ENCODE results near the gene MRPL40. TPM values are rescaled to one million over a fixed set of nuclear protein-coding genes. Genes with fewer than 3 reads are reported as not detected.
A peak's percentile ranks its signal among the peaks of the same experiment; 100 is the strongest.
"Not testable (repeated sequence)": the region's sequence is repeated elsewhere in the genome, so short reads cannot be mapped to it uniquely, and the experiment has no call there.

Gene MRPL40
- total and polyA plus RNA-seq, 4 donors: 13.9 to 38.1 (median 26.9) TPM

GRCh38 chr22:19430890-19431541 is 1.3 kb upstream of the MRPL40 start:
- WGBS, 2 donors: 0 to 1% methylated on average over 30 to 53 of the region's 53 CpGs
- Histone ChIP-seq H3K36me3 (ENCODE audit: control insufficient read depth in 1 of 2, insufficient read depth in 2 of 2, low read length in 1 of 2) (peaks cover 0 to 2% of the 10 kb centered on the region in 2 donors), H3K9me3 (ENCODE audit: control insufficient read depth, low read length) (no peaks in the 10 kb centered on the region), H3K4me1 (ENCODE audit: control insufficient read depth in 1 of 2, insufficient read depth in 2 of 2, low read length in 2 of 2) (no peaks in the 10 kb centered on the region), H3K27me3 (ENCODE audit: control insufficient read depth in 1 of 2, insufficient read depth in 2 of 2, low read length in 1 of 2) (no peaks in the 10 kb centered on the region), H3K27ac (ENCODE audit: low read depth in 1 of 2, low read length in 2 of 2) (peak overlapping the region in 1 of 2 donors; percentile 21), H3K4me3 (ENCODE audit: low read length in 2 of 2) (peak overlapping the region; percentile 98)
- DNase-seq: peak; percentile 61 to 80
- no peak for ATAC-seq (ENCODE audit: low FRiP score)
- intact Hi-C loops (cut with DNase I): loop anchor here (5.0 to 10.0 kb wide), 3 partner anchors 46 to 286 kb away; partner anchors contain the start of genes CDC45 (in 1 of the 2), ESS2 (in 1 of the 2), SLC25A1 (in 1 of the 2) and UFD1 (in 1 of the 2)

- peak within 1 kb of the TSS; percentile 30 to 89 for H3K27ac ChIP-seq (ENCODE audit: low read depth in 1 of 2, low read length in 2 of 2)
- H3K9me3 ChIP-seq (ENCODE audit: control insufficient read depth, low read length): no peaks in the 10 kb centered on the region
- peak within 1 kb of the TSS; percentile 98 for H3K4me3 ChIP-seq (ENCODE audit: low read length in 2 of 2)
- peaks cover 0 to 2% of the 10 kb centered on the region in 2 donors for H3K36me3 ChIP-seq (ENCODE audit: control insufficient read depth in 1 of 2, insufficient read depth in 2 of 2, low read length in 1 of 2)
- intact Hi-C loops (cut with DNase I): loop anchor here (1.0 to 10.0 kb wide), 6 partner anchors 16 to 287 kb away; partner anchors contain the start of genes CDC45 (in 2 of the 2), SLC25A1 (in 2 of the 2), UFD1 (in 2 of the 2) and C22orf39 (in 1 of the 2)
- peak; percentile 91 for ATAC-seq (ENCODE audit: low FRiP score)
- no peaks in the 10 kb centered on the region for H3K4me1 ChIP-seq (ENCODE audit: control insufficient read depth in 1 of 2, insufficient read depth in 2 of 2, low read length in 2 of 2)
- DNase-seq: peak; percentile 87 to 94
- no peaks in the 10 kb centered on the region for H3K27me3 ChIP-seq (ENCODE audit: control insufficient read depth in 1 of 2, insufficient read depth in 2 of 2, low read length in 1 of 2)
- WGBS, 2 donors: 0% methylated on average over 46 to 66 of the region's 66 CpGs
Observed at GRCh38 chr22:19431649-19432132, 654 bp upstream of the MRPL40 start, which contains the start of gene HIRA. TSS of gene HIRA (minus strand) at chr22:19431733. CDS start at chr22:19431476, 257 bp downstream.

GRCh38 chr22:19434401-19434800 is 2.1 kb downstream of the MRPL40 start:
- intact Hi-C loops (cut with DNase I): loop anchor here (5.0 to 10.0 kb wide), 3 partner anchors 43 to 290 kb away; partner anchors contain the start of genes CDC45 (in 1 of the 2), ESS2 (in 1 of the 2), SLC25A1 (in 1 of the 2) and UFD1 (in 1 of the 2)
- Histone ChIP-seq H3K4me1 (ENCODE audit: control insufficient read depth in 1 of 2, insufficient read depth in 2 of 2, low read length in 2 of 2) (no peaks in the 10 kb centered on the region), H3K27me3 (ENCODE audit: control insufficient read depth in 1 of 2, insufficient read depth in 2 of 2, low read length in 1 of 2) (no peaks in the 10 kb centered on the region), H3K4me3 (ENCODE audit: low read length in 2 of 2) (no peak overlapping the region), H3K27ac (ENCODE audit: low read depth in 1 of 2, low read length in 2 of 2) (no peak overlapping the region), H3K9me3 (ENCODE audit: control insufficient read depth, low read length) (no peaks in the 10 kb centered on the region), H3K36me3 (ENCODE audit: control insufficient read depth in 1 of 2, insufficient read depth in 2 of 2, low read length in 1 of 2) (peaks cover 0 to 2% of the 10 kb centered on the region in 2 donors)
- WGBS, 2 donors: 95 to 96% methylated on average over 7 of the region's 7 CpGs
- ATAC-seq (ENCODE audit: low FRiP score) (no peak), DNase-seq (no peak)

GRCh38 chr22:19434829-19435580 is 2.7 kb downstream of the MRPL40 start:
- peaks cover 0 to 2% of the 10 kb centered on the region in 2 donors for H3K36me3 ChIP-seq (ENCODE audit: control insufficient read depth in 1 of 2, insufficient read depth in 2 of 2, low read length in 1 of 2)
- DNase-seq: no peak
- intact Hi-C loops (cut with DNase I): loop anchor here (5.0 to 10.0 kb wide), 3 partner anchors 42 to 290 kb away; partner anchors contain the start of genes CDC45 (in 1 of the 2), ESS2 (in 1 of the 2), SLC25A1 (in 1 of the 2) and UFD1 (in 1 of the 2)
- H3K27ac ChIP-seq (ENCODE audit: low read depth in 1 of 2, low read length in 2 of 2): no peak overlapping the region
- ATAC-seq (ENCODE audit: low FRiP score): no peak
- WGBS, 2 donors: 78 to 81% methylated on average over 2 of the region's 2 CpGs
- H3K27me3 ChIP-seq (ENCODE audit: control insufficient read depth in 1 of 2, insufficient read depth in 2 of 2, low read length in 1 of 2): no peaks in the 10 kb centered on the region
- H3K4me3 ChIP-seq (ENCODE audit: low read length in 2 of 2): no peak overlapping the region
- no peaks in the 10 kb centered on the region for H3K9me3 ChIP-seq (ENCODE audit: control insufficient read depth, low read length)
- no peaks in the 10 kb centered on the region for H3K4me1 ChIP-seq (ENCODE audit: control insufficient read depth in 1 of 2, insufficient read depth in 2 of 2, low read length in 2 of 2)

- H3K36me3 ChIP-seq (ENCODE audit: control insufficient read depth in 1 of 2, insufficient read depth in 2 of 2, low read length in 1 of 2); H3K4me3 ChIP-seq (ENCODE audit: low read length in 2 of 2); H3K9me3 ChIP-seq (ENCODE audit: control insufficient read depth, low read length); H3K27me3 ChIP-seq (ENCODE audit: control insufficient read depth in 1 of 2, insufficient read depth in 2 of 2, low read length in 1 of 2); DNase-seq; ATAC-seq (ENCODE audit: low FRiP score); H3K27ac ChIP-seq (ENCODE audit: low read depth in 1 of 2, low read length in 2 of 2); H3K4me1 ChIP-seq (ENCODE audit: control insufficient read depth in 1 of 2, insufficient read depth in 2 of 2, low read length in 2 of 2): not testable (repeated sequence)
- intact Hi-C loops (cut with DNase I): loop anchor here in 1 of 2 donors (10.0 kb wide), 1 partner anchor 292 kb away; the partner anchor contains the start of gene ESS2
- WGBS, 2 donors: 90 to 91% methylated on average over 9 of the region's 9 CpGs
Observed at GRCh38 chr22:19436444-19437161, 4.3 kb downstream of the MRPL40 start.

DNA sequence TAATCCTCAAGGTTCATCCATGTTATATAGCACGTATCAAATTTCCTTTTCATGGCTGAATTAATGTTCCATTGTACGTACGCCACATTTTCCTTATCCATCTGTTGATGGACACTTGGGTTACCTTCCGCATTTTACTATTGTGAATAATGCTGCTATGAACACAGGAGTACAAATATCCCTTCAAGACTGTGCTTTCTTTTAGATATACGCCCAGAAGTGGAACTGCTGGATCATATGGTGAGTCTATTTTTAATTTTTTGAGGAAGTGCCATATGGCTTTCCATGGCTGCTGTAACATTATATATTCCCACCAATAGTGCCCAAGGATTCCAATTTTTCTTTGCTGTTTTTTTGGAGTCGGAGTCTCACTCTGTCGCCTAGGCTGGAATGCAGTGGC is 6.0 kb downstream of the MRPL40 start:
- DNase-seq (no peak), ATAC-seq (ENCODE audit: low FRiP score) (no peak)
- no peak overlapping the region for H3K27ac ChIP-seq (ENCODE audit: low read depth in 1 of 2, low read length in 2 of 2)
- no peak overlapping the region for H3K4me3 ChIP-seq (ENCODE audit: low read length in 2 of 2)
- no peaks in the 10 kb centered on the region for H3K9me3 ChIP-seq (ENCODE audit: control insufficient read depth, low read length)
- H3K4me1 ChIP-seq (ENCODE audit: control insufficient read depth in 1 of 2, insufficient read depth in 2 of 2, low read length in 2 of 2): no peaks in the 10 kb centered on the region
- peaks cover 0 to 2% of the 10 kb centered on the region in 2 donors for H3K36me3 ChIP-seq (ENCODE audit: control insufficient read depth in 1 of 2, insufficient read depth in 2 of 2, low read length in 1 of 2)
- H3K27me3 ChIP-seq (ENCODE audit: control insufficient read depth in 1 of 2, insufficient read depth in 2 of 2, low read length in 1 of 2): no peaks in the 10 kb centered on the region
- WGBS, 2 donors: 62 to 69% methylated on average over 7 of the region's 7 CpGs
- intact Hi-C loops (cut with DNase I): loop anchor here in 1 of 2 donors (10.0 kb wide), 1 partner anchor 293 kb away; the partner anchor contains the start of gene ESS2

DNA sequence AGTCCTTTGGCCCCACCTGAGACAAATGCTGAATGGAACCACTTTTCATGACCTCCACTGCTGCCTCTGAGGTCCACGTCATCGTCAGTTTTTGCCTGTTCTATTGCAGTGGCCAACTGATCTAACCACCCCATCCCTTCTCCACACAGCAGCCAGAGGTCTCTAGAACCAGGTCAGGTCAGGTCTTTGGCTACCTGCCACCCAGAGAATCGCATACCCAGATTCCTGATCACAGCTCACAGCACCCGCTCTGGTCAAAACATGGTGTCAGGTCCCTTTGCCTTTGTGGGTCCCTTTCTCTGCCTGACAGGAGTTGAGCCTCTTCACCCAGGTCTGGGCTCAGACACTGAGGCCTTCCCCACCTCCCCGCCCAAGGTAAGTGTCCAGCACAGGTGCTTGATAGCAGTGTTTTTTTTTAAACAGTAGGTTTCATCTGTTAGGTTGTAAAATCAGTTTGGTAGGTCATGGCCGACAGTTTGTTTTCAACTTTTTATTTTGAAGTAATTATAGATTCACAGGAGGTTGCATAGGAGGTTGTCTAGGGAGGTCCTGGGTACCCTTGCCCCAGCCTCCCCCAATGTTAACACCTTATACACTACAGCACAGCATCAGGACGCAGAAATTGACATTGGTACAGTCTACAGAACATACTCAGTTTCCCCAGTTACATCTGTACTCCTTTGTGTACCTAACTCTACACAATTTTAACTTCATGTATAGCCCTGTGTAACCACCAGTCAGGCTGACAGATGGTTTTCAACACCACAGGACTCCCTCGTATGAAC is 8.3 kb downstream of the MRPL40 start:
- intact Hi-C loops (cut with DNase I): no loop called here
- ATAC-seq (ENCODE audit: low FRiP score): no peak

More for the DNA sequence above, 8.3 kb downstream of the MRPL40 start:
- H3K36me3 ChIP-seq (ENCODE audit: control insufficient read depth in 1 of 2, insufficient read depth in 2 of 2, low read length in 1 of 2): no peaks in the 10 kb centered on the region
- 74 to 86% methylated on average over 8 of the region's 8 CpGs for WGBS, 2 donors
- no peaks in the 10 kb centered on the region for H3K4me1 ChIP-seq (ENCODE audit: control insufficient read depth in 1 of 2, insufficient read depth in 2 of 2, low read length in 2 of 2)
- H3K27me3 ChIP-seq (ENCODE audit: control insufficient read depth in 1 of 2, insufficient read depth in 2 of 2, low read length in 1 of 2): no peaks in the 10 kb centered on the region
- H3K27ac ChIP-seq (ENCODE audit: low read depth in 1 of 2, low read length in 2 of 2): no peak overlapping the region
- DNase-seq: no peak
- H3K9me3 ChIP-seq (ENCODE audit: control insufficient read depth, low read length): no peaks in the 10 kb centered on the region
- no peak overlapping the region for H3K4me3 ChIP-seq (ENCODE audit: low read length in 2 of 2)
